Left renal cortex interstitium (tissue), 4 donors: ENCODE measurements around the gene SUMO2. TPM values are rescaled to one million over a fixed set of nuclear protein-coding genes. Genes with fewer than 3 reads are reported as not detected.
"Not testable (repeated sequence)": the region's sequence is repeated elsewhere in the genome, so short reads cannot be mapped to it uniquely, and the experiment has no call there.

Experiments used
- DNase-seq, 4 donors: peaks; one replicate each; pipeline ENCODE4 v3.0.0-alpha.2; 2013; ENCODE audit warnings: low read depth in 4 of 4, low spot score in 2 of 4, missing footprints in 1 of 4
- polyA plus RNA-seq, 4 donors: library from polyadenylated mRNA; unstranded; fragments of 120-200 nt; gene quantifications; one replicate each; pipeline ENCODE4 v1.2.1, GENCODE V29; 2013; ENCODE audit not compliant: insufficient read length in 4 of 4

SUMO2 gene
- polyA plus RNA-seq, 4 donors: 626 to 750 (median 696) TPM

DNA sequence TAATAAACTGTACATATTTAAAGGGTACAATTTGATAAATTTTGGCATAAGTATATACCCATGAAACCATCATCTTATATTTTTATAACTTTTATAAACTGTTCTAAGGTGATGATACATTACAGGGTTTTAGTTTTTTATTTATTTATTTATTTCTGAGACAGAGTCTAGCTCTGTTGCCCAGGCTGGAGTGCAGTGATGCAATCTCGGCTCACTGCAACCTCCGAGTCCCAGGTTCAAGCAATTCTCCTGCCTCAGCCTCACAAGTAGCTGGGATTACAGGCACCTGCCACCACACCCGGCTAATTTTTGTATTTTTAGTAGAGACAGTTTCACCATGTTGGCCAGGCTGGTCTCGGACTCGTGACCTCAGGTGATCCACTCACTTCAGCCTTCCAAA, 54.8 kb downstream of the SUMO2 start:
- not testable (repeated sequence) for DNase-seq

DNA sequence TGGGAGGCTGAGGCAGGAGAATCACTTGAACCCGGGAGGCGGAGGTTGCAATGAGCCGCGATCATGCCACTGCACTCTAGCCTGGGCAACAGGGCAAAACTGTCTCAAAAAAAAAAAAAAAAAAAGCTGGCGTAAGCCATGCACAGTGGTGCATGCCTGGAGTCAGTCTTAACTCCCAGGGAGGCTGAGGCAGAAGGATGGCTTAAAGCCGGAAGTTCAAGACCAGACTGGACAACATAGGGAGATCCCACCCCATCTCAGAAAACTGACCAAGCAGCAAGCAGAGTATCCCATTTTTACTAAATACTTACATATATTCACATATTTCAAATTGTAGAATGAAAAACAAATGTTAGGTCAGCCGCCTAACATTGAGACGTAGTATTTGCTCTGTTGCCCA, 55.8 kb downstream of the SUMO2 start:
- no peak for DNase-seq

DNA sequence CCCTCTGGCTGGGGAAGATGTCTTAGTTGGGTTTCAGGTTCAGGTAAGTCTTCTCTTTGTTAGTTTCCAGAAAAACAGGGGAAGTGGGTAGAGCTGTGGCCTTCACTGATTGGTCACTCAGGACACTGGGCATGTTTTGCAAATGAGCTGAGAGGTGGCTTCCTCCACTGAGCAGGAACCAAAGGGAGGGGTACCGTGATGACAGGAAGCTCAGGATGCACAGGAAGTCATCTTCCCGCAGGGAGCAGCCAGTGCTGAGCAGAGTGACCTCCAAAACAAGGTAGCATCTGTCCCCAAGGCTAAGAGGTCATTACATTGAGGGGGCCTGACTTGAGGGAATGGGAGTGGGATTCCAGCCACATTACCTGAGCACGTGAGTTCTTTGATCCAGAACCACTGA, 56.8 kb downstream of the SUMO2 start:
- no peak for DNase-seq

DNA sequence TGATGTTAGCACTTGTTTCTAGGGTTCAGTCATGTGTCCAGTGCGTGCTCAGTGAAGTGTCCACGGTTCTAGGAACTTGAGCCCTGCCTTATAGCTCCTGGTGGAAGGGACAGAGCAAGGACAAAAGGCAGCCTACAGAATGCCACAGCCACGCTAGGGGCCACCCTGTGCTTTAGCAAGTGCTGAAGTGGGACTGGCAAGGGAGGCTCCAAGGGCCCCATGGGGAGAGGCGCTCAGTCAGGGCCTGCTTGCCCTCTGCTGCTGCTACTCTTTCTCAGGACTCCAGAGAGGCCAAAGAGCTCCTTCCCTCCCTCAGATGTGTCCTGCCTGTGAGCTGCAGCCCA, 58.0 kb downstream of the SUMO2 start:
- DNase-seq: no peak

DNA sequence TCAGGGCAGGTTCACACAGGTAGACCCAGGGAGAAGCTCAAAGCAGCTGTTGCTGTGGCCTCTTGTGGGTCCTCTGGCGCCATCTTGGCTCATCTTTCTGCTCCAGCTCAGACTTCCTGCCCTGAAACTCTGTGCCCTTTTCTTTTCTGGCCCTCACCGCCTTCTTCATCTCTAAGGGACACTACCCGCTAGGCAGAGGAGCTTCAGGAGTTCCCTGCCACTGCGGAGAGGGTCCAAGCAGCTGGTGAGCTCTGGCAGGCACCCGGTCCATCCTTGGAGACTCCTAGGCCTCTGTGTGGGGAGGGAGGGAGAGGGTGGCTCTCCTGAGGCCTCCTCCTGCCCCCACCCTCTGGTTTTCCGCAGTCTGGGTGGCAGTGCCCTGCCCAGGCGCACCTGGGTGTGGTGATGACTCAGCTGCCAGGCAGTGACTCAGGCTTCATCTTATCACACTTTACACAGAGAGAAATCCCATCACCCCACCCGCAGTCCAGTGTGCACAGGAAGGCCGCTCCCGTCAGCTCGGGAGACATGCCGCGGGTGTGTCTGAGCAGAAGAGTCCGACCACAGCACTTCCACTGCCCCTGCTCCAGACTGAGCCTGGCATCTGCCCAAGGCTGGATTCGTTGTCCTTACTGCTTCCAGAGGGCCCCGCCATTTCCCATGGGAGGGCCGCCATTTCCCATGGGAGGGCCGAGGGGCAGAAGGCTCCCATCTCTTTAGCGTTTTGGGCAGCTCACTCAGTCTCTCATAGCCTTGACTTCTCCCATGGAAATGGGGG, 58.5 kb downstream of the SUMO2 start:
- no peak for DNase-seq

DNA sequence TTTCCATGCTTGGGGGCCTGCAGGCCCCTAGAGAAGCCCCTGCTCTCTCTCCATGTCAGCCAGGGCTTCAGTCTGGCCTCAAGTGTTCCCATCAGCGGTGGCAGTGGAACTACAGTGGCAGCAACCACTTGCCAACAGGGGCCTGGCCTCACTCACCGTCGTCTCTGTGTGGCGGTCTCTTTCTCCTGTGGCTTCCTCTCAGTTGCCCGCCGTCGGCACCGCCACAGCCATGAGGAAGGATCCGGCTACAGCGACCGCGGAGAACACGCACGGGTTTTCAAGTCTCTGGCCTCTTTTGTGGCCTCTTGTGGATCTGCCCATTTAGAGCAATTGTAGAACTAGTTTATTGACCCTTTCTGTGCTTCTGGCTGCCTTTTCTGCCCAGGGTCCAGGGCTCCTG, 64.5 kb downstream of the SUMO2 start:
- no peak for DNase-seq

DNA sequence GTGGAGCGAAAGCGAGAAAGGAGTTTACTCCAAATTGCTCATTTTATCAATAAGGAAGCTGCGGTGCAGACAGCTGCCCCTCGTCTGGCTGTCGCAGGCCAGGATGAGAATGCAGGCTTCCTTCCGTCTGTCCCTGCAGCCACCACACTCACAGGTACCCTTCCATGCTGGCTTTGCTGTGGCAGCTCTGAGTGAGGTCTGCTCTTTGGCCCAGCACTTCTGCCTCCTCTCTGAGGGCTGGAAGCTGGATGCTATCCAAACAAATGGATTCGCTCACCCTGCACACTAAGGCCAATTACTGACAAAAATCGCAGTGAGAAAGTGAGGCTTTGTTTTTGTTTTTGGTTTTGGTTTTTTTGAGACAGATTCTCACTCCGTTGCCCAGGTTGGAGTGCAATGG, 66.0 kb downstream of the SUMO2 start:
- DNase-seq: no peak

Other genes starting within 250 kb of the SUMO2 start
- gene OTOP3, start 247.1 kb downstream of the SUMO2 start, polyA plus RNA-seq: not detected
- gene HID1, start 210.2 kb downstream of the SUMO2 start, polyA plus RNA-seq: 10 to 100 TPM; 11.6 to 19.1 (median 13.5) TPM
- gene CDR2L, start 195.3 kb downstream of the SUMO2 start, polyA plus RNA-seq: 10 to 100 TPM in 2 of 4 donors, 1 to 10 TPM in 2; 8.2 to 12.0 (median 10.0) TPM
- gene MRPL58, start 170.3 kb downstream of the SUMO2 start, polyA plus RNA-seq: 10 to 100 TPM; 26.8 to 29.3 (median 27.7) TPM
- 100 to 1,000 TPM; 281 to 356 (median 320) TPM for gene ATP5PD, start 136.0 kb downstream of the SUMO2 start, polyA plus RNA-seq
- 10 to 100 TPM; 29.7 to 34.6 (median 33.9) TPM for gene KCTD2, start 135.7 kb downstream of the SUMO2 start, polyA plus RNA-seq
- 10 to 100 TPM; 23.6 to 45.3 (median 33.4) TPM for gene SLC16A5, start 95.0 kb downstream of the SUMO2 start, polyA plus RNA-seq
- gene ARMC7, start 73.0 kb downstream of the SUMO2 start, polyA plus RNA-seq: 10 to 100 TPM; 16.6 to 21.5 (median 17.4) TPM
- 10 to 100 TPM; 44.7 to 71.4 (median 61.9) TPM for gene NT5C, start 51.2 kb downstream of the SUMO2 start, polyA plus RNA-seq
- gene JPT1, start 28.4 kb downstream of the SUMO2 start, polyA plus RNA-seq: 100 to 1,000 TPM in 2 of 4 donors, 10 to 100 TPM in 2; 85.8 to 108 (median 93.7) TPM
- 10 to 100 TPM; 58.8 to 78.9 (median 66.6) TPM for gene NUP85, start 22.7 kb upstream of the SUMO2 start, polyA plus RNA-seq
- gene GGA3, start 78.6 kb upstream of the SUMO2 start, polyA plus RNA-seq: 10 to 100 TPM; 33.5 to 48.1 (median 41.0) TPM
- 10 to 100 TPM; 70.7 to 86.9 (median 76.6) TPM for gene MRPS7, start 78.9 kb upstream of the SUMO2 start, polyA plus RNA-seq
- gene MIF4GD, start 88.3 kb upstream of the SUMO2 start, polyA plus RNA-seq: 10 to 100 TPM; 19.5 to 23.2 (median 22.1) TPM
- gene SLC25A19, start 106.5 kb upstream of the SUMO2 start, polyA plus RNA-seq: 10 to 100 TPM in 1 of 4 donors, 1 to 10 TPM in 3; 7.3 to 10.2 (median 7.9) TPM
- 100 to 1,000 TPM in 2 of 4 donors, 10 to 100 TPM in 2; 91.2 to 109 (median 101) TPM for gene GRB2, start 222.7 kb upstream of the SUMO2 start, polyA plus RNA-seq